ENCODE results near the gene PUSL1. TPM values are rescaled to one million over a fixed set of nuclear protein-coding genes. Genes with fewer than 3 reads are reported as not detected.
"Not testable (repeated sequence)": the region's sequence is repeated elsewhere in the genome, so short reads cannot be mapped to it uniquely, and the experiment has no call there.

PUSL1 gene
- total RNA-seq, 4 donors from 2014 or later, result 6.2 to 13.1 (median 9.5) TPM

- no peak for TF ChIP-seq CTCF (IDR thresholded peaks at IDR 0.05 in 4 of 5, conservative IDR thresholded peaks at IDR 0.05 in 1 of 5)
- TF ChIP-seq POLR2A (IDR thresholded peaks at IDR 0.05), result no peak
- intact Hi-C loops (cut with DNase I; ENCODE audit: low total_unique reads) (loop anchor here (10.0 kb wide), 1 partner anchor 359 kb away; the partner anchor contains the start of gene NOC2L), in situ Hi-C loops (cut with MboI; ENCODE audit: low sequenced_read_pairs in 4 of 4) (no loop called here)
- H3K27me3 ChIP-seq, result no peaks in the 10 kb centered on the region
- H3K27ac ChIP-seq, result peak overlapping the region in 1 of 4 donors; percentile 38
- DNase-seq, result no peak
- ATAC-seq, result no peak
- H3K4me1 ChIP-seq, result peaks cover 20 to 29% of the 10 kb centered on the region in 2 donors
- peaks cover 0 to 47% of the 10 kb centered on the region in 2 donors for H3K36me3 ChIP-seq
- H3K9me3 ChIP-seq, result no peaks in the 10 kb centered on the region
- no peak overlapping the region for H3K4me3 ChIP-seq
Measured at GRCh38 chr1:1313500-1314236, 5.3 kb downstream of the PUSL1 start.

GRCh38 chr1:1314237-1314586 is 5.8 kb downstream of the PUSL1 start:
- intact Hi-C loops (cut with DNase I; ENCODE audit: low total_unique reads), result loop anchor here (10.0 kb wide), 1 partner anchor 359 kb away; the partner anchor contains the start of gene NOC2L
- no peaks in the 10 kb centered on the region for H3K9me3 ChIP-seq
- in situ Hi-C loops (cut with MboI; ENCODE audit: low sequenced_read_pairs in 4 of 4), result no loop called here
- no peak overlapping the region for H3K4me3 ChIP-seq
- ATAC-seq, result no peak
- H3K27ac ChIP-seq, result no peak overlapping the region
- TF ChIP-seq POLR2A (IDR thresholded peaks at IDR 0.05) (no peak), CTCF (IDR thresholded peaks at IDR 0.05 in 4 of 5, conservative IDR thresholded peaks at IDR 0.05 in 1 of 5) (no peak)
- no peaks in the 10 kb centered on the region for H3K27me3 ChIP-seq
- peaks cover 0 to 50% of the 10 kb centered on the region in 2 donors for H3K36me3 ChIP-seq
- DNase-seq, result no peak
- H3K4me1 ChIP-seq, result peaks cover 20 to 28% of the 10 kb centered on the region in 2 donors

- Histone ChIP-seq H3K4me3 (no peak overlapping the region), H3K27me3 (no peaks in the 10 kb centered on the region), H3K4me1 (peaks cover 15 to 24% of the 10 kb centered on the region in 2 donors), H3K9me3 (no peaks in the 10 kb centered on the region), H3K27ac (no peak overlapping the region), H3K36me3 (peaks cover 0 to 54% of the 10 kb centered on the region in 2 donors)
- in situ Hi-C loops (cut with MboI; ENCODE audit: low sequenced_read_pairs in 4 of 4) (no loop called here), intact Hi-C loops (cut with DNase I; ENCODE audit: low total_unique reads) (loop anchor here (10.0 kb wide), 1 partner anchor 360 kb away; the partner anchor contains the start of gene NOC2L)
- ATAC-seq (no peak), DNase-seq (no peak)
- TF ChIP-seq POLR2A (IDR thresholded peaks at IDR 0.05) (no peak), CTCF (IDR thresholded peaks at IDR 0.05 in 4 of 5, conservative IDR thresholded peaks at IDR 0.05 in 1 of 5) (no peak)
Measured at GRCh38 chr1:1314678-1315335, 6.4 kb downstream of the PUSL1 start.

- no peak overlapping the region for H3K4me3 ChIP-seq
- TF ChIP-seq POLR2A (IDR thresholded peaks at IDR 0.05) (no peak), CTCF (IDR thresholded peaks at IDR 0.05 in 4 of 5, conservative IDR thresholded peaks at IDR 0.05 in 1 of 5) (no peak)
Measured at GRCh38 chr1:1315435-1315954, 7.1 kb downstream of the PUSL1 start.

GRCh38 chr1:1316199-1316598 is 7.8 kb downstream of the PUSL1 start:
- H3K4me3 ChIP-seq; ATAC-seq; in situ Hi-C loops (cut with MboI; ENCODE audit: low sequenced_read_pairs in 4 of 4); DNase-seq; H3K27me3 ChIP-seq; H3K9me3 ChIP-seq: not testable (repeated sequence)
- peaks cover 0 to 59% of the 10 kb centered on the region in 2 donors for H3K36me3 ChIP-seq
- peak overlapping the region in 2 of 4 donors; percentile 74 to 91 for H3K27ac ChIP-seq
- peaks cover 22 to 30% of the 10 kb centered on the region in 2 donors for H3K4me1 ChIP-seq
- intact Hi-C loops (cut with DNase I; ENCODE audit: low total_unique reads), result loop anchor here (10.0 kb wide), 1 partner anchor 361 kb away; the partner anchor contains the start of gene NOC2L

More at GRCh38 chr1:1315435-1315954, 7.1 kb downstream of the PUSL1 start:
- H3K4me1 ChIP-seq, result peaks cover 15 to 24% of the 10 kb centered on the region in 2 donors
- no peaks in the 10 kb centered on the region for H3K9me3 ChIP-seq
- H3K36me3 ChIP-seq, result peaks cover 0 to 61% of the 10 kb centered on the region in 2 donors
- DNase-seq, result no peak
- in situ Hi-C loops (cut with MboI; ENCODE audit: low sequenced_read_pairs in 4 of 4) (no loop called here), intact Hi-C loops (cut with DNase I; ENCODE audit: low total_unique reads) (loop anchor here (10.0 kb wide), 1 partner anchor 361 kb away; the partner anchor contains the start of gene NOC2L)
- H3K27me3 ChIP-seq, result no peaks in the 10 kb centered on the region
- H3K27ac ChIP-seq, result no peak overlapping the region
- ATAC-seq, result no peak
